ENCODE results near the gene KRTAP25-1.
A peak's percentile ranks its signal among the peaks of the same experiment; 100 is the strongest.

KRTAP25-1 gene

DNA sequence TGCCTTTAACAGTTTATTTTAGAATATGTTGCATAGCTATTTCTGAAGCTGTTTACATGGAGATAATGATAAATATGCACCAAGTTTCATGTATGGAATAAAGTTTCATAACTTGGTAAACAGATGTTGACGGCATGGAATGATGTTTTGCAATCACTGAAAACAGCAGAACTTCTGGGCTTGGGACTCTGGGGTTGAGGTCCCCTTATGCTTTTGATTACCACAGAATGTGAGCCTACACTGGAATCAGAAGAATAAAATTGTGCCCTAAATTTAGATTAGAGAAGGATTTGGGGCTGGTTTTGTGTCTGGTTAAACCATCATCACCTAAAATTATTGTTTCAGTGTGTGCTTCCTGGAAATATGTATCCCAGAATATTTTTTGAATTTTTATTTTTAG, 17.7 kb downstream of the KRTAP25-1 start:
- H3K4me3 ChIP-seq (ENCODE audit: low read depth, low read length), result no peak overlapping the region
- TF ChIP-seq, protein P1, sequence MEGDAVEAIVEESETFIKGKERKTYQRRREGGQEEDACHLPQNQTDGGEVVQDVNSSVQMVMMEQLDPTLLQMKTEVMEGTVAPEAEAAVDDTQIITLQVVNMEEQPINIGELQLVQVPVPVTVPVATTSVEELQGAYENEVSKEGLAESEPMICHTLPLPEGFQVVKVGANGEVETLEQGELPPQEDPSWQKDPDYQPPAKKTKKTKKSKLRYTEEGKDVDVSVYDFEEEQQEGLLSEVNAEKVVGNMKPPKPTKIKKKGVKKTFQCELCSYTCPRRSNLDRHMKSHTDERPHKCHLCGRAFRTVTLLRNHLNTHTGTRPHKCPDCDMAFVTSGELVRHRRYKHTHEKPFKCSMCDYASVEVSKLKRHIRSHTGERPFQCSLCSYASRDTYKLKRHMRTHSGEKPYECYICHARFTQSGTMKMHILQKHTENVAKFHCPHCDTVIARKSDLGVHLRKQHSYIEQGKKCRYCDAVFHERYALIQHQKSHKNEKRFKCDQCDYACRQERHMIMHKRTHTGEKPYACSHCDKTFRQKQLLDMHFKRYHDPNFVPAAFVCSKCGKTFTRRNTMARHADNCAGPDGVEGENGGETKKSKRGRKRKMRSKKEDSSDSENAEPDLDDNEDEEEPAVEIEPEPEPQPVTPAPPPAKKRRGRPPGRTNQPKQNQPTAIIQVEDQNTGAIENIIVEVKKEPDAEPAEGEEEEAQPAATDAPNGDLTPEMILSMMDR (conservative IDR thresholded peaks at IDR 0.05; ENCODE audit: low read depth, low read length), result no peak
- no peak for DNase-seq (ENCODE audit: low read depth)

DNA sequence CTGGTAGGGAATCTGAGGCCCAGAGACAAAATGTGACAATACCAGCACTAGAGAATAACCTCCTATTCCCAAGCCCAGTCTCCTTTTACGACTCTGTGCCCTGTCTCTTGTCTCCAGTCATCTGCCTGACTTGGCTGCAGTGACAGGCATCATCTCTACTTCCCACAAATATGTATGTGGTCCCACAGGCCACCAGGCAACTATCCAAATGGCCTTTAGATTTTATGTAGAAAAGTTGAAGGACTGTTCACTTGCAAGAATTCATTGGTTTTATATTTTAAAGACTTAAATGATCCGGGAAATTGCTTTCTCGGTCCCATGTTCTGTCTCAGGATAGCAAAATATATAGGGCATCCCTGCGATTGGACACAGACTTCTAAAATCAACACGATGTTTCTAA, 18.2 kb downstream of the KRTAP25-1 start:
- DNase-seq (ENCODE audit: low read depth), result peak; percentile 8
- TF ChIP-seq, protein P1 (conservative IDR thresholded peaks at IDR 0.05; ENCODE audit: low read depth, low read length), result no peak

DNA sequence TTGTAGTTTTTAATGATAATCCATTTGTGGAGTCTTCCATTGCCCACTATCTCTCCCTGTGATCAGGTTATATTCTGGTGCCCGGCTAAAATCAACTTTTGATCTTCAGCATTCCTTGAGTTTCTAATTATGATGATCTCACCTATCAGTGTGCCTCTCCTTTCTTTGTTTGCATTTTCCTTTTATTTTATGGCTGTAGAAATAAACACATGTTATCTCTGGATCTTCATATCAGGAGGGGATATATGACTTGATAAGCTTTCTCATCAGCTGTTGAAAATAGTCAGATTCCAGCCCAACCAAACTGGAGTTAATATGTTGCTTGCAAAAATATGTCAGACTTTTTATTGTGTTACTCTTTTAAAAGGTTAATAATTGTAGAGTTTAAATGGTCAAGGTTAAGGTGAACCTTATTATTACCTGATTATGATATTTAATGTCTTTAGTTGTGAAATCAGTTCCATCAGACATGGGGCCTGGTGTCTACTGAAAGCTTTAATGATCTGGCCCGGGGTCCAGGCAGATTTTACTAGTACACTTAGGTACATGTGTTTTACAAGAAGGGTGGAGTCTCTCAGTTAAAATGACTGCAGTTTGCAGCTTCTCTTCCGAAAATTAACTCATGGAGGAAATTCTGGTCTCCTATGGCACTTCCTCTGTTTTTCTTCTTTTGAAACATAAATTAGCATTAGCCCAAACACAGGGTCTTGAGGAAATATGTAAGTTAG, 19.3 kb downstream of the KRTAP25-1 start:
- DNase-seq (ENCODE audit: low read depth), result no peak
- TF ChIP-seq, protein P1 (conservative IDR thresholded peaks at IDR 0.05; ENCODE audit: low read depth, low read length), result no peak

More for the DNA sequence above, 18.2 kb downstream of the KRTAP25-1 start:
- no peak overlapping the region for H3K4me3 ChIP-seq (ENCODE audit: low read depth, low read length)

DNA sequence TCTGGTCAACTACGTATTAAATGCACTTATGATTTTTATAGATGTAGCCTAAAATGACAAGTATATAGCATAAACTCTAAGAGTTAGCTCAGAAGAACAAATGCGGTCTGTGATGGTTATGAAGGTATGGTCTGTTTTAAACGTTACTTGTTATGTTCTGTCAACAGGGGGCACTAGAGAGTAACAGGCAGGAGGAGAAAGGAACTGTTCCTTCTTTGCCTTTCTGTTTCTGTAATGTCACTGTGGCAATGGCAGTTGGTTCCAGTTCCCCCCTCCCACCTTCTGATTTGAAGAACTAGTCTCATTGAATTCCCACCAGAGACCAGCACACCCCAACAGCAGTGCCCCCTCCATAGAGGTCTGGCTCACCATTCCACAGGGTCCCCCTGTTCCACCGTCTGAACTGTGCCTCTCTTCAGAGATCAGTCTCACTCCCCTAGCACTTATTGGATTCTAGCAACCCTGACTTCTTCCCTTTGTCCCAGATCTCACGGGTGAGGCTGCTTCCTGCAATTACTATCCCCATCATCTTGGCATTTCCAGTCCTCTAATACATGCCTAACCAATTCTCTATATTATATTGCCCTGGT, 20.6 kb downstream of the KRTAP25-1 start:
- TF ChIP-seq, protein P1 (conservative IDR thresholded peaks at IDR 0.05; ENCODE audit: low read depth, low read length), result peak; percentile 31
- H3K4me3 ChIP-seq (ENCODE audit: low read depth, low read length), result no peak overlapping the region
- peak; percentile 5 for DNase-seq (ENCODE audit: low read depth)

More for the DNA sequence above, 19.3 kb downstream of the KRTAP25-1 start:
- no peak overlapping the region for H3K4me3 ChIP-seq (ENCODE audit: low read depth, low read length)

DNA sequence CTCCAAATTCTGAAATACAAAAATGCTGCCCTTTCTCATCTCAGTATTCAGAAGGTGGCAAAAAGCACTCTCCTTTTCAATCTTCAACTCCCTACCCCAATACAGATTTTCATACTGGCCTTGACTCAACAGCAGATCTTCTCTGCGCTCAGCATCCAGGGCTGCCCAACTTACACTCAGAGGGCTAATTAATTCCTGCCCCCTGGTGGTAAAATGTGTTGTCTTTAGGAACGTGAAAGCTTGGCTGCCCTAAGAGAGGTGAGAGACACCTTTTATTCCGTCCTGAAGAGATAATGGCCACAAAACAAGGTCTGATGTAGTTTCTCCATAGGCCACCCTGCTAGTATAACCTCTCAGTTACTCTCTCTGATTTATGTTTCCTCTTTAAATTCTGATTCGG, 31.5 kb downstream of the KRTAP25-1 start:
- TF ChIP-seq, protein P1 (conservative IDR thresholded peaks at IDR 0.05; ENCODE audit: low read depth, low read length), result peak; percentile 74
- DNase-seq (ENCODE audit: low read depth), result peak; percentile 81
- no peak overlapping the region for H3K4me3 ChIP-seq (ENCODE audit: low read depth, low read length)

DNA sequence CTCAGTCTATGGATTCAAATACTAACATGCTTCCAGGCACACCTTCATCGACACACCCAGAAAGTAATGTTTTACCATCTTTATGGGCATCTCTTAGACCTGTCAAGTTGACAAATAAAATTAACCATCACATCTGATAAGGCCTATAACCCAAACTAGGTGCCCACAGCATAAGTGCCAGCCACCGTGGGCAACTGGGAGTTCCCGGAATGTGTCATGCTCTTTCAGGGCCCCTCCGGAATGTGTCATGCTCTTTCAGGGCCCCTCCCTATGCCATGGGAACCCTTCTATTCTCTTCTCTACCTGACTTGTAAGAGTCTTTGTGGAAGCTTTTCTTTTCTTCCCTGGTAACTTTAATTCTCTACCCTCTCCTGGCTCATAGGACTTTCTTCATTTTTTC, 33.2 kb downstream of the KRTAP25-1 start:
- TF ChIP-seq, protein P1 (conservative IDR thresholded peaks at IDR 0.05; ENCODE audit: low read depth, low read length), result no peak
- no peak overlapping the region for H3K4me3 ChIP-seq (ENCODE audit: low read depth, low read length)
- no peak for DNase-seq (ENCODE audit: low read depth)

DNA sequence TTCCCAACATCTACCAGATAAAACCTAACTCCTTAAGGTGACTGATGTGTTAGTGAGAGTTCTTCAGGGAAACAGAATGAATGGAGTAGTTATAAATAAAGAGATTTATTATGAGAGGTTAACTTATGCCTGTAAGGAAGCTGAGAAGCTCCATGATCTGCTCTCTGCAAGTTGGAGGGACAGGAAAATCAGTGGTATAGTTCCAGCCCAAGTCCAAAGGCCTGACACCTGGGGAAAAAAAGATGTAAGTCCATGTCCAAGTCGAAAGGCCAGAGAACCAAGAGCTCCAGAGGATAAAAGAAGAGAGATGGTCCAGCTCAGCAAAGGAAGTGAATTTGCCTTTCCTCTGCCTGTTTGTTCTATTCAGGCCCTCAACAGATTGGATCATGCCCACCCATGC, 33.6 kb downstream of the KRTAP25-1 start:
- no peak overlapping the region for H3K4me3 ChIP-seq (ENCODE audit: low read depth, low read length)
- TF ChIP-seq, protein P1 (conservative IDR thresholded peaks at IDR 0.05; ENCODE audit: low read depth, low read length), result no peak
- no peak for DNase-seq (ENCODE audit: low read depth)

Measured in choroid plexus epithelial cell (primary cell).